KBM-7 (cell line): ENCODE results near the gene PASK.

Experiments
- DNase-seq: peaks from one replicate; pipeline ENCODE4 v3.0.0-alpha.2; 2015
- in situ Hi-C: fragments of 300-500 bp; cut with MboI; formaldehyde crosslinking; loops from 2 replicates; pipeline ENCODE4 v1.14.3; 2020; ENCODE audit warnings: low sequenced_read_pairs, low pct_unique_long_range_greater_than_20kb, mixed read lengths

PASK gene

GRCh38 chr2:241132538-241133435 lies 16.5 kb downstream of the PASK start:
- in situ Hi-C loops: no loop called here
- no peak for DNase-seq

GRCh38 chr2:241131531-241131930 lies 17.7 kb downstream of the PASK start:
- in situ Hi-C loops: no loop called here
- DNase-seq: no peak

GRCh38 chr2:241130316-241130715 lies 19.0 kb downstream of the PASK start:
- DNase-seq: no peak
- in situ Hi-C loops: no loop called here

GRCh38 chr2:241129086-241129871 lies 20.0 kb downstream of the PASK start:
- in situ Hi-C loops: no loop called here
- no peak for DNase-seq

- in situ Hi-C loops: no loop called here
- no peak for DNase-seq
Measured at GRCh38 chr2:241128266-241128665, 21.0 kb downstream of the PASK start.

GRCh38 chr2:241126771-241127202 lies 22.5 kb downstream of the PASK start:
- no peak for DNase-seq
- in situ Hi-C loops: no loop called here

GRCh38 chr2:241126201-241126611 lies 23.1 kb downstream of the PASK start:
- DNase-seq: no peak
- in situ Hi-C loops: no loop called here

- in situ Hi-C loops: no loop called here
- no peak for DNase-seq
Measured at GRCh38 chr2:241125626-241126025, 23.6 kb downstream of the PASK start.

- in situ Hi-C loops: no loop called here
- no peak for DNase-seq
Measured at GRCh38 chr2:241123816-241124536, 25.3 kb downstream of the PASK start.

- no peak for DNase-seq
- in situ Hi-C loops: no loop called here
Measured at GRCh38 chr2:241122376-241123002, 26.8 kb downstream of the PASK start.

- in situ Hi-C loops: no loop called here
Measured at GRCh38 chr2:241121008-241121407, 28.3 kb downstream of the PASK start.

GRCh38 chr2:241120440-241120839 lies 28.8 kb downstream of the PASK start:
- DNase-seq: no peak
- in situ Hi-C loops: no loop called here

More at GRCh38 chr2:241121008-241121407, 28.3 kb downstream of the PASK start:
- DNase-seq: no peak

GRCh38 chr2:241118737-241119505 lies 30.4 kb downstream of the PASK start:
- no peak for DNase-seq
- in situ Hi-C loops: no loop called here

GRCh38 chr2:241116606-241117560 lies 32.4 kb downstream of the PASK start:
- DNase-seq: no peak

GRCh38 chr2:241115361-241115760 lies 33.9 kb downstream of the PASK start:
- DNase-seq: no peak
- in situ Hi-C loops: no loop called here

More at GRCh38 chr2:241116606-241117560, 32.4 kb downstream of the PASK start:
- in situ Hi-C loops: no loop called here

- in situ Hi-C loops: no loop called here
- DNase-seq: no peak
Measured at GRCh38 chr2:241114836-241115235, 34.4 kb downstream of the PASK start.

GRCh38 chr2:241112592-241112991 lies 36.7 kb downstream of the PASK start:
- in situ Hi-C loops: no loop called here

More at GRCh38 chr2:241112592-241112991, 36.7 kb downstream of the PASK start:
- no peak for DNase-seq
